ENCODE measurements around the gene CD4. TPM values are rescaled to one million over a fixed set of nuclear protein-coding genes. Genes with fewer than 3 reads are reported as not detected.
"Not testable (repeated sequence)": the region's sequence is repeated elsewhere in the genome, so short reads cannot be mapped to it uniquely, and the experiment has no call there.

The CD4 gene
- total RNA-seq = 10 to 100 TPM in 1 of 4 donors, 1 to 10 TPM in 3; 1.8 to 12.9 (median 3.8) TPM

DNA sequence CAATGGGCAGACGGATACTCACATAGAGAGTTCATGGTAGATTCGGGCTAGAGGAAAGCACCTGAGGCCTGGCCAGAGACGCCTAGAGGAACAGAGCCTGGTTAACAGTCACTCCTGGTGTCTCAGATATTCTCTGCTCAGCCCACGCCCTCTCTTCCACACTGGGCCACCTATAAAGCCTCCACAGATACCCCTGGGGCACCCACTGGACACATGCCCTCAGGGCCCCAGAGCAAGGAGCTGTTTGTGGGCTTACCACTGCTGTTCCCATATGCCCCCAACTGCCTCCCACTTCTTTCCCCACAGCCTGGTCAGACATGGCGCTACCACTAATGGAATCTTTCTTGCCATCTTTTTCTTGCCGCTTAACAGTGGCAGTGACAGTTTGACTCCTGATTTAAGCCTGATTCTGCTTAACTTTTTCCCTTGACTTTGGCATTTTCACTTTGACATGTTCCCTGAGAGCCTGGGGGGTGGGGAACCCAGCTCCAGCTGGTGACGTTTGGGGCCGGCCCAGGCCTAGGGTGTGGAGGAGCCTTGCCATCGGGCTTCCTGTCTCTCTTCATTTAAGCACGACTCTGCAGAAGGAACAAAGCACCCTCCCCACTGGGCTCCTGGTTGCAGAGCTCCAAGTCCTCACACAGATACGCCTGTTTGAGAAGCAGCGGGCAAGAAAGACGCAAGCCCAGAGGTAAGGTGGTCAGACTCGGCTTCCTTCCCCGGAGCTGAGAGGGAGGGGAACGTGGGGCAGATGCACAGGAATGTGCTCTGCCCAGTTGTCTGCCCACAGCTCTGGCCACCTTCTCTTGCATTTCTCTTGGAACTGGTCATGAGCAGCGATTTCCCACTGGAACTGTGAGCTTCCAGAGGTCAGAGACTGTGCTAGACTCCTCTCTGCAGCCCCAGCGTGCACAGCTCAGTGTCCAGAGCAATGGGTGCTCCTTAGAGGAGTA is at the start of gene CD4:
Gene CD4 (plus strand): TSS at position 557 of the 953 bp plus-strand sequence. CDS start 10,611 bp downstream, outside the sequence.
- Histone ChIP-seq H3K27ac (no peak within 1 kb of the TSS), H3K27me3 (no peaks in the 10 kb centered on the region), H3K4me3 (peak within 1 kb of the TSS in 1 of 4 donors; percentile 20), H3K4me1 (no peaks in the 10 kb centered on the region), H3K9me3 (no peaks in the 10 kb centered on the region), H3K36me3 (no peaks in the 10 kb centered on the region)
- DNase-seq = peak; percentile 39 to 51
- peak in 1 of 2 donors; percentile 21 for ATAC-seq
- intact Hi-C loops (cut with DNase I; ENCODE audit: low total_unique reads) = no loop called here
- TF ChIP-seq POLR2A (IDR thresholded peaks at IDR 0.05) = peak in 1 of 2 donors; percentile 30
- TF ChIP-seq, protein P1, sequence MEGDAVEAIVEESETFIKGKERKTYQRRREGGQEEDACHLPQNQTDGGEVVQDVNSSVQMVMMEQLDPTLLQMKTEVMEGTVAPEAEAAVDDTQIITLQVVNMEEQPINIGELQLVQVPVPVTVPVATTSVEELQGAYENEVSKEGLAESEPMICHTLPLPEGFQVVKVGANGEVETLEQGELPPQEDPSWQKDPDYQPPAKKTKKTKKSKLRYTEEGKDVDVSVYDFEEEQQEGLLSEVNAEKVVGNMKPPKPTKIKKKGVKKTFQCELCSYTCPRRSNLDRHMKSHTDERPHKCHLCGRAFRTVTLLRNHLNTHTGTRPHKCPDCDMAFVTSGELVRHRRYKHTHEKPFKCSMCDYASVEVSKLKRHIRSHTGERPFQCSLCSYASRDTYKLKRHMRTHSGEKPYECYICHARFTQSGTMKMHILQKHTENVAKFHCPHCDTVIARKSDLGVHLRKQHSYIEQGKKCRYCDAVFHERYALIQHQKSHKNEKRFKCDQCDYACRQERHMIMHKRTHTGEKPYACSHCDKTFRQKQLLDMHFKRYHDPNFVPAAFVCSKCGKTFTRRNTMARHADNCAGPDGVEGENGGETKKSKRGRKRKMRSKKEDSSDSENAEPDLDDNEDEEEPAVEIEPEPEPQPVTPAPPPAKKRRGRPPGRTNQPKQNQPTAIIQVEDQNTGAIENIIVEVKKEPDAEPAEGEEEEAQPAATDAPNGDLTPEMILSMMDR (IDR thresholded peaks at IDR 0.05 in 4 of 5, conservative IDR thresholded peaks at IDR 0.05 in 1 of 5) = no peak
- in situ Hi-C loops (cut with MboI; ENCODE audit: low sequenced_read_pairs in 4 of 4) = no loop called here

DNA sequence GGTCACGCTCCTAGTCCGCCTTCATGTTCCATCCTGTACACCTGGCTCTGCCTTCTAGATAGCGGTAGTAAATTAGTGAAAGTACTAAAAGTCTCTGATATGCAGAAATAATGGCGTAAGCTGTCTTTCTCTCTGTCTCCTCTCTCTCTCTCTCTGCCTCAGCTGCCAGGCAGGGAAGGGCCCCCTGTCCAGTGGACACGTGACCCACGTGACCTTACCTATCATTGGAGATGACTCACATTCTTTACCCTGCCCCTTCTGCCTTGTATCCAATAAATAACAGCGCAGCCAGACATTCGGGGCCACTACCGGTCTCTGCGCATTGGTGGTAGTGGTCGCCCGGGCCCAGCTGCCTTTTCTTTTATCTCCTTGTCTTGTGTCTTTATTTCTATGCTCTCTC is 47.2 kb upstream of the CD4 start:
- H3K27ac ChIP-seq; DNase-seq; H3K36me3 ChIP-seq; ATAC-seq; intact Hi-C loops (cut with DNase I; ENCODE audit: low total_unique reads); H3K9me3 ChIP-seq; H3K4me1 ChIP-seq; H3K4me3 ChIP-seq; H3K27me3 ChIP-seq: not testable (repeated sequence)
- in situ Hi-C loops (cut with MboI; ENCODE audit: low sequenced_read_pairs in 4 of 4) = loop anchor here in 1 of 4 donors (5.0 kb wide), 1 partner anchor 40 kb away; no protein-coding TSS in a partner anchor

DNA sequence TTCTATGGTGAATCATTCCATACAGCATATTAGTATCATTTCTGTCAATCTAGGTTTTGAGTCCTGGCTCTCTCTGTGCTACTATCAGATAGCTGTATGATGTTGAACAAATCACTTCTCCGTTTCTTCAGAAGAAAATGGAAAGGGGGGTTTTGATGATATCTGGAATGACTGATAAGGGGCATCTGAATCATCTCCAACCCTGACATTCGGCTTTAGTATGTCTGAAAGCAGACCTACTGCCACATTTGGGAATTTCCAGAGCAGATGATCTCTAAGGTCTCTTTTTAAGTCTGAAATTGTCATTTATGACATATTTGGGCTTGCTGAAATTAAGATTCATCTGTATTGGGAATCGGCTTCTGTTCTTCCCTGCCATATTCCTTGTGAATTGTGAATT is 46.5 kb upstream of the CD4 start:
- H3K4me1 ChIP-seq = peaks cover 0 to 4% of the 10 kb centered on the region in 2 donors
- DNase-seq (no peak), ATAC-seq (no peak)
- in situ Hi-C loops (cut with MboI; ENCODE audit: low sequenced_read_pairs in 4 of 4) (loop anchor here in 1 of 4 donors (5.0 kb wide), 1 partner anchor 39 kb away; no protein-coding TSS in a partner anchor), intact Hi-C loops (cut with DNase I; ENCODE audit: low total_unique reads) (no loop called here)
- no peak overlapping the region for H3K27ac ChIP-seq
- peaks cover 0 to 14% of the 10 kb centered on the region in 2 donors for H3K36me3 ChIP-seq
- H3K4me3 ChIP-seq = no peak overlapping the region
- TF ChIP-seq, protein P1 (IDR thresholded peaks at IDR 0.05 in 4 of 5, conservative IDR thresholded peaks at IDR 0.05 in 1 of 5) = no peak
- no peak for TF ChIP-seq POLR2A (IDR thresholded peaks at IDR 0.05)
- no peaks in the 10 kb centered on the region for H3K9me3 ChIP-seq
- no peaks in the 10 kb centered on the region for H3K27me3 ChIP-seq

DNA sequence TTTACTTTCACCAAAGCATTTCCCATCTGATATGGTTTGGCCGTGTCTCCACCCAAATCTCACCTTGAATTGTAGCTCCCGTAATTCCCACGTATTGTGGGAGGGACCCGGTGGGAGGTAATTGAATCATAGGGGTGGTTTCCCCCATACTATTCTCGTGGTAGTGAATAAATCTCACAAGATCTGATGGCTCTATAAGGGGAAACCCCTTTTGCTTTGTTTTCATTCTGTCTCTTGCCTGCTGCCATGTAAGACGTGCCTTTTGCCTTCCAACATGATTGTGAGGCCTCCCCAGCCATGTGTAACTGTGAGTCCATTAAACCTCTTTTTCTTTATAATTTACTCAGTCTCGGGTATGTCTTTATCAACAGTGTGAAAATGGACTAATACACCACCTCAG is 46.0 kb upstream of the CD4 start:
- H3K36me3 ChIP-seq = peaks cover 0 to 18% of the 10 kb centered on the region in 2 donors
- intact Hi-C loops (cut with DNase I; ENCODE audit: low total_unique reads); DNase-seq; H3K27me3 ChIP-seq; ATAC-seq; H3K27ac ChIP-seq; H3K4me3 ChIP-seq; H3K4me1 ChIP-seq; H3K9me3 ChIP-seq: not testable (repeated sequence)
- in situ Hi-C loops (cut with MboI; ENCODE audit: low sequenced_read_pairs in 4 of 4) = loop anchor here in 1 of 4 donors (5.0 kb wide), 1 partner anchor 39 kb away; no protein-coding TSS in a partner anchor

DNA sequence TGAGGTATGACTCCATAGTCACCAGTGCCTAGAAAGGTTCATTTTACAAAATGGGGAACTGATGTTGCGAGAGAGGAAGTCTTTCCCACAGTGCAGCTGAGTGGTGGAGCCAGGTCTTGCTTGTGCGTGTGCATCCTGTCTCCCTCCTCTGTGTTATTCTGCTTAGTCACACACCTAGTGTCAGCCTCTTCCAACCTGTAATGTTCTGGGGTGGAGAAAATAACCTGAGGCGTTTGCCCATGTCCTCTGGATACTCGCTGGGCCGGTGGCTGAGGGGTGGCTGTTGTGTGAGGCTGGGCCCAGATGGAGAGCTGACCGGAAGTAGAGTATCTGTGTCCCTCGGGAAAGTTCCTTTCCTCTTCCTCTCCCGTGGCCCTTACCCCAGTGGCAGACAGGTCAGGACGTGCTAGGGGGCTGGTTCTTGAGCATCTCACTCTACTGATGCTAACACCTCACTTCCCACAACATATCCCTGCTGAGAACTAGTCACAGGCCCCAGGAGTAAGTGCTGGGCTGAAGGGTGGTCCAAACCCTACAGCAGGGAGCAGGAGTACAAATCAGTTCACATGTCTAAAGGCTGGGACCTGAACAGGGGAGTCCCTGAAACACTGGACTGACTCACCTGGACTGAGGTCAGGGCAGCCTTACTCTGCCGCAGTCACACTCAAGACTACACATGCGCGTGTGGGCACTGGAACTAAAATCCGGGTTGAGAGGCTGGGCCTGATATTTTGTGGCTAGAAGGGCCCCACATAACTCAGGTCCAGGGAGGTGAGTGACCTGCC is 43.4 kb upstream of the CD4 start:
- Histone ChIP-seq H3K36me3 (peaks cover 2 to 45% of the 10 kb centered on the region in 2 donors), H3K9me3 (no peaks in the 10 kb centered on the region), H3K27me3 (no peaks in the 10 kb centered on the region), H3K4me1 (peaks cover 0 to 4% of the 10 kb centered on the region in 2 donors), H3K4me3 (no peak overlapping the region), H3K27ac (peak overlapping the region; percentile 14 to 55 (median 50))
- intact Hi-C loops (cut with DNase I; ENCODE audit: low total_unique reads) = no loop called here
- in situ Hi-C loops (cut with MboI; ENCODE audit: low sequenced_read_pairs in 4 of 4) = no loop called here
- DNase-seq (no peak), ATAC-seq (no peak)
- TF ChIP-seq POLR2A (IDR thresholded peaks at IDR 0.05) = no peak
- TF ChIP-seq, protein P1 (IDR thresholded peaks at IDR 0.05 in 4 of 5, conservative IDR thresholded peaks at IDR 0.05 in 1 of 5) = no peak
